Neuronal stem cell (in vitro differentiated cells): ENCODE measurements around the gene MUCL3.
A peak's percentile ranks its signal among the peaks of the same experiment; 100 is the strongest.
"Not testable (repeated sequence)": the region's sequence is repeated elsewhere in the genome, so short reads cannot be mapped to it uniquely, and the experiment has no call there.

Experiments
- DNase-seq: peaks from one replicate; pipeline ENCODE4 v3.0.0-alpha.2; 2013; ENCODE audit warnings: low spot score
- H2AFZ ChIP-seq: one replicate; pipeline ENCODE4 v1.6.1; 2013; ENCODE audit warnings: mild to moderate bottlenecking, low read length, inconsistent platforms
- H2AK5ac ChIP-seq: 2 replicates; pipeline ENCODE4 v1.6.1; 2013; ENCODE audit warnings: low read depth, mild to moderate bottlenecking, inconsistent platforms, low read length, moderate library complexity, mixed read lengths
- H2BK120ac ChIP-seq: 2 replicates; pipeline ENCODE4 v1.6.1; 2013; ENCODE audit warnings: low read depth, mild to moderate bottlenecking, inconsistent platforms, low read length, moderate library complexity, mixed read lengths
- H2BK12ac ChIP-seq: one replicate; pipeline ENCODE4 v1.6.1; 2013; ENCODE audit warnings: low read length, inconsistent platforms
- H2BK15ac ChIP-seq: 2 replicates; pipeline ENCODE4 v1.6.1; 2013; ENCODE audit warnings: mild to moderate bottlenecking, low read length, inconsistent platforms, mixed read lengths
- H2BK5ac ChIP-seq: one replicate; pipeline ENCODE4 v1.6.1; 2013; ENCODE audit warnings: inconsistent platforms, mild to moderate bottlenecking, low read length, moderate library complexity
- H3K14ac ChIP-seq: one replicate; pipeline ENCODE4 v1.6.1; 2013; ENCODE audit warnings: low read length, inconsistent platforms
- H3K18ac ChIP-seq: 2 replicates; pipeline ENCODE4 v1.6.1; 2013; ENCODE audit warnings: low read length, inconsistent platforms
- H3K23ac ChIP-seq: 2 replicates; pipeline ENCODE4 v1.6.1; 2013; ENCODE audit warnings: low read depth, mild to moderate bottlenecking, mixed read lengths, low read length, inconsistent platforms; ENCODE audit not compliant: poor library complexity
- H3K27ac ChIP-seq: replicated peaks from 3 replicates; pipeline ENCODE4 v1.5.1; 2013; ENCODE audit warnings: low read length, inconsistent platforms
- H3K27me3 ChIP-seq, 3 experiments: 2 replicates each; pipeline ENCODE4 v1.6.1; 2013; ENCODE audit warnings: low read length in 3 of 3, mild to moderate bottlenecking in 2 of 3, inconsistent platforms in 1 of 3, low read depth in 1 of 3, mixed read lengths in 1 of 3, moderate library complexity in 1 of 3; ENCODE audit not compliant: control insufficient read depth in 3 of 3, insufficient read depth in 3 of 3
- H3K36me3 ChIP-seq, 2 donors: replicated peaks in 1 of 2; 2 replicates each; pipeline ENCODE4 v1.6.1; 2013; ENCODE audit warnings: low read length in 2 of 2; ENCODE audit not compliant: control insufficient read depth in 2 of 2, insufficient read depth in 2 of 2
- H3K4ac ChIP-seq: 2 replicates; pipeline ENCODE4 v1.6.1; 2013; ENCODE audit warnings: inconsistent platforms, mild to moderate bottlenecking, low read length, moderate library complexity
- H3K4me1 ChIP-seq, 2 donors: 1 replicate in 1 of 2; 2 replicates in 1 of 2; pipeline ENCODE4 v1.6.1; 2013; ENCODE audit warnings: low read length in 2 of 2, low read depth in 1 of 2; ENCODE audit not compliant: control insufficient read depth in 2 of 2, insufficient read depth in 1 of 2
- H3K4me2 ChIP-seq: one replicate; pipeline ENCODE4 v1.6.1; 2013; ENCODE audit warnings: mild to moderate bottlenecking, low read length, inconsistent platforms; ENCODE audit not compliant: insufficient read depth, poor library complexity, severe bottlenecking
- H3K4me3 ChIP-seq, 2 donors: 2 replicates each; pipeline ENCODE4 v1.5.1; 2013; ENCODE audit warnings: low read length in 2 of 2, mild to moderate bottlenecking in 2 of 2, inconsistent platforms in 1 of 2, moderate library complexity in 1 of 2
- H3K79me1 ChIP-seq: one replicate; pipeline ENCODE4 v1.6.1; 2013; ENCODE audit warnings: low read depth, mild to moderate bottlenecking, inconsistent platforms, low read length, moderate library complexity
- H3K9ac ChIP-seq: one replicate; pipeline ENCODE4 v1.6.1; 2013; ENCODE audit warnings: mild to moderate bottlenecking, low read depth, low read length, inconsistent platforms; ENCODE audit not compliant: poor library complexity
- H3K9me3 ChIP-seq, 2 donors: replicated peaks in 1 of 2; 2 replicates each; pipeline versions ENCODE3 to v1.6.1; 2013; ENCODE audit warnings: low read length in 2 of 2, mild to moderate bottlenecking in 2 of 2, inconsistent platforms in 1 of 2, low read depth in 1 of 2, mixed read lengths in 1 of 2, moderate library complexity in 1 of 2; ENCODE audit not compliant: control insufficient read depth in 2 of 2, insufficient read depth in 1 of 2
- H4K8ac ChIP-seq: one replicate; pipeline ENCODE4 v1.6.1; 2013; ENCODE audit warnings: low read depth, mild to moderate bottlenecking, inconsistent platforms, low read length, moderate library complexity
- H4K91ac ChIP-seq: one replicate; pipeline ENCODE4 v1.6.1; 2013; ENCODE audit warnings: low read length, low read depth, mild to moderate bottlenecking, inconsistent platforms; ENCODE audit not compliant: poor library complexity
- WGBS, 2 donors: extraction: QIAGEN DNeasy Blood & Tissue Kit; methylation state at CpG; one replicate each; pipeline ENCODE4 v1.1.7; 2013; ENCODE audit warnings: missing lambda C conversion rate in 2 of 2, mixed read lengths in 1 of 2; ENCODE audit not compliant: insufficient read length in 2 of 2, insufficient replicate concordance in 1 of 2; ENCODE audit errors: extremely low coverage in 2 of 2; 5-methylcytosine and 5-hydroxymethylcytosine counted together

Gene MUCL3

GRCh38 chr6:30900863-30901417, 39.8 kb upstream of the MUCL3 start:
- H2AFZ ChIP-seq, result no peak overlapping the region
- H3K4me1 ChIP-seq, result peaks cover 0 to 5% of the 10 kb centered on the region in 2 donors
- DNase-seq, result no peak
- no peak overlapping the region for H3K18ac ChIP-seq
- no peak overlapping the region for H3K4ac ChIP-seq
- H3K14ac ChIP-seq, result no peak overlapping the region
- no peaks in the 10 kb centered on the region for H3K9me3 ChIP-seq
- peaks cover 39 to 50% of the 10 kb centered on the region in 2 donors for H3K36me3 ChIP-seq
- no peak overlapping the region for H3K4me3 ChIP-seq
- H4K8ac ChIP-seq, result no peak overlapping the region
- H3K27ac ChIP-seq, result no peak overlapping the region
- H2BK120ac ChIP-seq, result no peak overlapping the region
- no peak overlapping the region for H2BK12ac ChIP-seq
- WGBS, 2 donors, result no CpG with 5 or more reads among the region's 1 CpG
- H3K27me3 ChIP-seq, result no peaks in the 10 kb centered on the region
- H4K91ac ChIP-seq, result no peak overlapping the region
- H2AK5ac ChIP-seq, result no peak overlapping the region
- no peak overlapping the region for H2BK15ac ChIP-seq
- H3K9ac ChIP-seq, result no peak overlapping the region
- no peak overlapping the region for H3K4me2 ChIP-seq
- no peak overlapping the region for H2BK5ac ChIP-seq
- no peaks in the 10 kb centered on the region for H3K79me1 ChIP-seq
- H3K23ac ChIP-seq, result no peak overlapping the region

- Histone ChIP-seq H3K9me3 (no peaks in the 10 kb centered on the region), H3K79me1 (no peaks in the 10 kb centered on the region), H2BK12ac (no peak overlapping the region), H3K4me2 (no peak overlapping the region), H3K27ac (no peak overlapping the region), H4K8ac (no peak overlapping the region), H3K23ac (no peak overlapping the region), H3K27me3 (no peaks in the 10 kb centered on the region), H2BK15ac (no peak overlapping the region), H4K91ac (no peak overlapping the region), H3K36me3 (peaks cover 35 to 45% of the 10 kb centered on the region in 2 donors), H3K4me3 (no peak overlapping the region), H3K14ac (no peak overlapping the region), H2AK5ac (no peak overlapping the region), H3K18ac (no peak overlapping the region), H3K4me1 (peaks cover 0 to 2% of the 10 kb centered on the region in 2 donors), H2BK120ac (no peak overlapping the region), H2AFZ (no peak overlapping the region), H3K4ac (no peak overlapping the region), H2BK5ac (no peak overlapping the region), H3K9ac (no peak overlapping the region)
- DNase-seq, result no peak
Measured at GRCh38 chr6:30901436-30901835, 39.3 kb upstream of the MUCL3 start.

- not testable (repeated sequence) for H2AFZ ChIP-seq, H2BK5ac ChIP-seq
- WGBS, 2 donors, result no CpG with 5 or more reads among the region's 9 CpGs
Measured at GRCh38 chr6:30902196-30902595, 38.6 kb upstream of the MUCL3 start.

GRCh38 chr6:30902709-30903108, 38.1 kb upstream of the MUCL3 start:
- Histone ChIP-seq H3K4me2 (no peak overlapping the region), H3K4me3 (no peak overlapping the region), H2AFZ (no peak overlapping the region), H2BK120ac (no peak overlapping the region), H4K91ac (no peak overlapping the region), H2BK5ac (no peak overlapping the region), H3K27ac (no peak overlapping the region), H3K23ac (no peak overlapping the region), H3K36me3 (peaks cover 25 to 32% of the 10 kb centered on the region in 2 donors), H2AK5ac (peak overlapping the region; percentile 2), H3K4ac (no peak overlapping the region), H3K9ac (no peak overlapping the region), H3K18ac (no peak overlapping the region), H3K79me1 (no peaks in the 10 kb centered on the region), H3K27me3 (no peaks in the 10 kb centered on the region), H4K8ac (no peak overlapping the region), H3K14ac (no peak overlapping the region), H3K4me1 (peaks cover 0 to 2% of the 10 kb centered on the region in 2 donors), H3K9me3 (no peaks in the 10 kb centered on the region), H2BK12ac (no peak overlapping the region), H2BK15ac (no peak overlapping the region)
- no peak for DNase-seq
- WGBS, 2 donors, result no CpG with 5 or more reads among the region's 5 CpGs

More at GRCh38 chr6:30902196-30902595, 38.6 kb upstream of the MUCL3 start:
- Histone ChIP-seq H2AK5ac (peak overlapping the region; percentile 11), H3K27ac (peak overlapping the region; percentile 4), H3K36me3 (peaks cover 30 to 37% of the 10 kb centered on the region in 2 donors), H3K18ac (peak overlapping the region; percentile 9)
- H3K4ac ChIP-seq, H3K9ac ChIP-seq, H3K4me1 ChIP-seq, H3K79me1 ChIP-seq, H3K27me3 ChIP-seq, H4K8ac ChIP-seq, H3K9me3 ChIP-seq, DNase-seq, H3K23ac ChIP-seq, H2BK15ac ChIP-seq, H2BK120ac ChIP-seq, H3K4me3 ChIP-seq, H2BK12ac ChIP-seq, H4K91ac ChIP-seq, H3K4me2 ChIP-seq, H3K14ac ChIP-seq: not testable (repeated sequence)
